Right lobe of liver (tissue), 4 donors: Measurements from ENCODE around the gene NCKAP5.

Experiments used
- POLR2A ChIP-seq: fragments of 450-650 bp; IDR thresholded peaks from one replicate; pipeline ENCODE4 v1.6.1; 2017; ENCODE audit warnings: antibody characterized with exemption, mild to moderate bottlenecking
- TF ChIP-seq, protein P1 (sequence below), 4 donors: fragments of 200-600 bp in 3 of 4; fragments of 450-650 bp in 1 of 4; IDR thresholded peaks; one replicate each; pipeline versions ENCODE4 v1.5.1 to v1.8.0; 2016 to 2022; ENCODE audit warnings: antibody characterized with exemption in 4 of 4, mild to moderate bottlenecking in 2 of 4
- donor health status: DM: no; HTN: no; CAD: no.
- donor health status: DM: no; HTN: no; CAD: no.
- donor health status: DM: no; HTN: yes; CAD: no.

- TF ChIP-seq, protein P1, sequence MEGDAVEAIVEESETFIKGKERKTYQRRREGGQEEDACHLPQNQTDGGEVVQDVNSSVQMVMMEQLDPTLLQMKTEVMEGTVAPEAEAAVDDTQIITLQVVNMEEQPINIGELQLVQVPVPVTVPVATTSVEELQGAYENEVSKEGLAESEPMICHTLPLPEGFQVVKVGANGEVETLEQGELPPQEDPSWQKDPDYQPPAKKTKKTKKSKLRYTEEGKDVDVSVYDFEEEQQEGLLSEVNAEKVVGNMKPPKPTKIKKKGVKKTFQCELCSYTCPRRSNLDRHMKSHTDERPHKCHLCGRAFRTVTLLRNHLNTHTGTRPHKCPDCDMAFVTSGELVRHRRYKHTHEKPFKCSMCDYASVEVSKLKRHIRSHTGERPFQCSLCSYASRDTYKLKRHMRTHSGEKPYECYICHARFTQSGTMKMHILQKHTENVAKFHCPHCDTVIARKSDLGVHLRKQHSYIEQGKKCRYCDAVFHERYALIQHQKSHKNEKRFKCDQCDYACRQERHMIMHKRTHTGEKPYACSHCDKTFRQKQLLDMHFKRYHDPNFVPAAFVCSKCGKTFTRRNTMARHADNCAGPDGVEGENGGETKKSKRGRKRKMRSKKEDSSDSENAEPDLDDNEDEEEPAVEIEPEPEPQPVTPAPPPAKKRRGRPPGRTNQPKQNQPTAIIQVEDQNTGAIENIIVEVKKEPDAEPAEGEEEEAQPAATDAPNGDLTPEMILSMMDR (IDR thresholded peaks at IDR 0.05), result no peak
- TF ChIP-seq POLR2A, result no peak
Observed at GRCh38 chr2:133344849-133345248, 223.4 kb downstream of the NCKAP5 start.
